ENCODE data around the gene GCLM. TPM values are rescaled to one million over a fixed set of nuclear protein-coding genes. Genes with fewer than 3 reads are reported as not detected.
"Not testable (repeated sequence)": the region's sequence is repeated elsewhere in the genome, so short reads cannot be mapped to it uniquely, and the experiment has no call there.

The GCLM gene, protein sequence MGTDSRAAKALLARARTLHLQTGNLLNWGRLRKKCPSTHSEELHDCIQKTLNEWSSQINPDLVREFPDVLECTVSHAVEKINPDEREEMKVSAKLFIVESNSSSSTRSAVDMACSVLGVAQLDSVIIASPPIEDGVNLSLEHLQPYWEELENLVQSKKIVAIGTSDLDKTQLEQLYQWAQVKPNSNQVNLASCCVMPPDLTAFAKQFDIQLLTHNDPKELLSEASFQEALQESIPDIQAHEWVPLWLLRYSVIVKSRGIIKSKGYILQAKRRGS
- 10 to 100 TPM; 12.5 to 28.4 TPM for total RNA-seq

GRCh38 chr1:93909146-93910050 lies at the start of gene GCLM:
Gene GCLM, minus strand, starts transcription at chr1:93909430. Its CDS starts 267 bp downstream, at chr1:93909163.
- Histone ChIP-seq H3K27me3 (replicated peaks; ENCODE audit: insufficient read depth) (no peaks in the 10 kb centered on the region), H3K9me3 (no peaks in the 10 kb centered on the region), H3K4me1 (ENCODE audit: control insufficient read depth in 1 of 2, low read depth in 2 of 2) (peaks cover 7 to 20% of the 10 kb centered on the region in 2 donors), H3K27ac (peak within 1 kb of the TSS; percentile 80 to 89), H3K36me3 (no peaks in the 10 kb centered on the region), H3K4me3 (peak within 1 kb of the TSS; percentile 87)
- TF ChIP-seq, protein P1, sequence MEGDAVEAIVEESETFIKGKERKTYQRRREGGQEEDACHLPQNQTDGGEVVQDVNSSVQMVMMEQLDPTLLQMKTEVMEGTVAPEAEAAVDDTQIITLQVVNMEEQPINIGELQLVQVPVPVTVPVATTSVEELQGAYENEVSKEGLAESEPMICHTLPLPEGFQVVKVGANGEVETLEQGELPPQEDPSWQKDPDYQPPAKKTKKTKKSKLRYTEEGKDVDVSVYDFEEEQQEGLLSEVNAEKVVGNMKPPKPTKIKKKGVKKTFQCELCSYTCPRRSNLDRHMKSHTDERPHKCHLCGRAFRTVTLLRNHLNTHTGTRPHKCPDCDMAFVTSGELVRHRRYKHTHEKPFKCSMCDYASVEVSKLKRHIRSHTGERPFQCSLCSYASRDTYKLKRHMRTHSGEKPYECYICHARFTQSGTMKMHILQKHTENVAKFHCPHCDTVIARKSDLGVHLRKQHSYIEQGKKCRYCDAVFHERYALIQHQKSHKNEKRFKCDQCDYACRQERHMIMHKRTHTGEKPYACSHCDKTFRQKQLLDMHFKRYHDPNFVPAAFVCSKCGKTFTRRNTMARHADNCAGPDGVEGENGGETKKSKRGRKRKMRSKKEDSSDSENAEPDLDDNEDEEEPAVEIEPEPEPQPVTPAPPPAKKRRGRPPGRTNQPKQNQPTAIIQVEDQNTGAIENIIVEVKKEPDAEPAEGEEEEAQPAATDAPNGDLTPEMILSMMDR (IDR thresholded peaks at IDR 0.05): peak; percentile 77
- ATAC-seq (ENCODE audit: insufficient number of reproducible peaks, low FRiP score, low read depth) (peak; percentile 90), DNase-seq (ENCODE audit: low spot score) (peak; percentile 82)

DNA sequence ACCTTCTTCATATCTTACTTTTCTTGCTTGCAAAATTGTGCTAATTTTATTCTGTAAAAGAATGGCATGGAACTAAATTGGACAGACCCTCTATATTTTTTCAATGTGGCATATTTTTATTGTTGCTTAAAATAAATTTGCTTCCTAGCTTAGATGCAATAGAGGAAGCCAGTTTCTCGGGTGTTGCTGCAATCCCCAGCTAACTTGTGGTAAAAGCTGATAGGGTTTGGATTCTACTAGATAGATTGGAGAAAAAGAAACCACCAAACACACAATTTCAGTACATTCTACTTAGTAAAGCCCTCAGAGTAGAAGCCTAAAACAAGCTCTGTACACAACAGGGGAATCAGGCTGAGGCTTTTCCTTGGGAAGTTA lies 49.5 kb upstream of the GCLM start:
- peaks cover 0 to 1% of the 10 kb centered on the region in 2 donors for H3K4me1 ChIP-seq (ENCODE audit: control insufficient read depth in 1 of 2, low read depth in 2 of 2)
- H3K4me3 ChIP-seq: no peak overlapping the region
- TF ChIP-seq, protein P1 (IDR thresholded peaks at IDR 0.05): no peak
- peaks cover 6% of the 10 kb centered on the region for H3K9me3 ChIP-seq
- no peak for DNase-seq (ENCODE audit: low spot score)
- no peak overlapping the region for H3K27ac ChIP-seq
- H3K27me3 ChIP-seq (replicated peaks; ENCODE audit: insufficient read depth): no peaks in the 10 kb centered on the region
- ATAC-seq (ENCODE audit: insufficient number of reproducible peaks, low FRiP score, low read depth): no peak
- H3K36me3 ChIP-seq: no peaks in the 10 kb centered on the region

- no peak overlapping the region for H3K4me3 ChIP-seq
- no peak for ATAC-seq (ENCODE audit: insufficient number of reproducible peaks, low FRiP score, low read depth)
These were observed 48.9 kb upstream of the GCLM start for GRCh38 chr1:93958032-93958725.

DNA sequence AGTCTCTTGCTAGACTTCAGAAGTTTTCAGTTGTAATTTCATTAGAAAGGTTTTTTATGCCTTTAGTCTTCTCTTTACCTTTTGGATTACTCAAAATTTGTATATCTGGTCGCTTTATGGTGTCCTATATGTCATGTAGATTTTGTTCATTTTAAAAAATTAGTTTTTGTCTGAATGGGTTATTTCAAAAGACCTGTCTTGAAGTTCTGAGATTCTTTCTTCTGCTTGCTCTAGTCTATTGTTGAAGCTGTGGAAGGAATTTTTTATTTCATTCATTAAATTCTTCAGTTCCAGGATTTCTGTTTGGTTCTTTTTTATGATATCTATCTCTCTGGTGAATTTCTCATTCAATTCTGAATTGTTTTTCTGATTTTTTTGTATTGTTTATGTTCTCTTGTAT lies 46.5 kb upstream of the GCLM start:
- Histone ChIP-seq H3K4me3 (no peak overlapping the region), H3K27ac (no peak overlapping the region), H3K4me1 (ENCODE audit: control insufficient read depth in 1 of 2, low read depth in 2 of 2) (no peaks in the 10 kb centered on the region), H3K9me3 (peaks cover 6% of the 10 kb centered on the region), H3K27me3 (replicated peaks; ENCODE audit: insufficient read depth) (no peaks in the 10 kb centered on the region), H3K36me3 (no peaks in the 10 kb centered on the region)
- no peak for DNase-seq (ENCODE audit: low spot score)
- TF ChIP-seq, protein P1 (IDR thresholded peaks at IDR 0.05): no peak
- ATAC-seq (ENCODE audit: insufficient number of reproducible peaks, low FRiP score, low read depth): no peak

More at GRCh38 chr1:93958032-93958725, 48.9 kb upstream of the GCLM start:
- H3K27ac ChIP-seq: no peak overlapping the region
- H3K4me1 ChIP-seq (ENCODE audit: control insufficient read depth in 1 of 2, low read depth in 2 of 2): no peaks in the 10 kb centered on the region
- DNase-seq (ENCODE audit: low spot score): no peak
- TF ChIP-seq, protein P1 (IDR thresholded peaks at IDR 0.05): no peak
- peaks cover 6% of the 10 kb centered on the region for H3K9me3 ChIP-seq
- H3K27me3 ChIP-seq (replicated peaks; ENCODE audit: insufficient read depth): no peaks in the 10 kb centered on the region
- no peaks in the 10 kb centered on the region for H3K36me3 ChIP-seq

- not testable (repeated sequence) for DNase-seq (ENCODE audit: low spot score); H3K9me3 ChIP-seq; H3K4me3 ChIP-seq; ATAC-seq (ENCODE audit: insufficient number of reproducible peaks, low FRiP score, low read depth); H3K4me1 ChIP-seq (ENCODE audit: control insufficient read depth in 1 of 2, low read depth in 2 of 2); H3K27ac ChIP-seq; H3K27me3 ChIP-seq (replicated peaks; ENCODE audit: insufficient read depth); H3K36me3 ChIP-seq
These were observed 37.9 kb upstream of the GCLM start for GRCh38 chr1:93947002-93947686.

Data from thoracic aorta (tissue), 2 donors.